ENCODE data around the gene ARHGAP45. TPM values are rescaled to one million over a fixed set of nuclear protein-coding genes. Genes with fewer than 3 reads are reported as not detected.

Gene ARHGAP45
- total RNA-seq, 2 experiments from 2014 or later = 113 to 122 TPM

- no peak for DNase-seq
- peak overlapping the region; percentile 83 for H3K27ac Mint-ChIP-seq
- H3K4me3 Mint-ChIP-seq = peak overlapping the region; percentile 94
- no peaks in the 10 kb centered on the region for H3K9me3 Mint-ChIP-seq
- H3K4me1 Mint-ChIP-seq = peaks cover 32% of the 10 kb centered on the region
- peaks cover 27% of the 10 kb centered on the region for H3K36me3 Mint-ChIP-seq
- H3K27me3 Mint-ChIP-seq = no peaks in the 10 kb centered on the region
Measured at GRCh38 chr19:1093811-1094553, 27.0 kb downstream of the ARHGAP45 start.

- no peak for DNase-seq
- H3K27ac Mint-ChIP-seq = peak overlapping the region; percentile 83
- no peaks in the 10 kb centered on the region for H3K9me3 Mint-ChIP-seq
- peak overlapping the region; percentile 94 for H3K4me3 Mint-ChIP-seq
- no peaks in the 10 kb centered on the region for H3K27me3 Mint-ChIP-seq
- H3K36me3 Mint-ChIP-seq = peaks cover 23% of the 10 kb centered on the region
- peaks cover 34% of the 10 kb centered on the region for H3K4me1 Mint-ChIP-seq
Measured at GRCh38 chr19:1094655-1094977, 27.6 kb downstream of the ARHGAP45 start.

- peak; percentile 97 for DNase-seq
- Mint-ChIP-seq H3K9me3 (peaks cover 2% of the 10 kb centered on the region), H3K36me3 (peaks cover 25% of the 10 kb centered on the region), H3K27me3 (no peaks in the 10 kb centered on the region), H3K4me1 (peaks cover 39% of the 10 kb centered on the region), H3K27ac (peak within 1 kb of the TSS; percentile 83), H3K4me3 (peak within 1 kb of the TSS; percentile 94)
Measured at GRCh38 chr19:1094978-1095701, 28.2 kb downstream of the ARHGAP45 start, which contains the start of gene POLR2E. Gene POLR2E, minus strand, starts transcription at chr19:1095375. Its CDS starts 60 bp downstream, at chr19:1095315.

GRCh38 chr19:1097810-1098176 is 30.8 kb downstream of the ARHGAP45 start:
- Mint-ChIP-seq H3K27ac (peak overlapping the region; percentile 56), H3K36me3 (peaks cover 19% of the 10 kb centered on the region), H3K4me3 (no peak overlapping the region), H3K27me3 (no peaks in the 10 kb centered on the region), H3K4me1 (peaks cover 51% of the 10 kb centered on the region), H3K9me3 (peaks cover 2% of the 10 kb centered on the region)
- no peak for DNase-seq

- Mint-ChIP-seq H3K9me3 (peaks cover 2% of the 10 kb centered on the region), H3K4me1 (peaks cover 55% of the 10 kb centered on the region), H3K36me3 (peaks cover 12% of the 10 kb centered on the region), H3K27me3 (no peaks in the 10 kb centered on the region), H3K27ac (peak overlapping the region; percentile 80), H3K4me3 (no peak overlapping the region)
- no peak for DNase-seq
Measured at GRCh38 chr19:1098177-1099051, 31.4 kb downstream of the ARHGAP45 start.

- H3K27ac Mint-ChIP-seq = peak overlapping the region; percentile 80
- peaks cover 47% of the 10 kb centered on the region for H3K4me1 Mint-ChIP-seq
- peak overlapping the region; percentile 18 for H3K4me3 Mint-ChIP-seq
- H3K36me3 Mint-ChIP-seq = peaks cover 2% of the 10 kb centered on the region
- H3K9me3 Mint-ChIP-seq = peaks cover 2% of the 10 kb centered on the region
- DNase-seq = no peak
- no peaks in the 10 kb centered on the region for H3K27me3 Mint-ChIP-seq
Measured at GRCh38 chr19:1101337-1101698, 34.4 kb downstream of the ARHGAP45 start.

- Mint-ChIP-seq H3K4me1 (peaks cover 45% of the 10 kb centered on the region), H3K9me3 (peaks cover 2% of the 10 kb centered on the region), H3K36me3 (peaks cover 2% of the 10 kb centered on the region), H3K27ac (peak overlapping the region; percentile 80), H3K27me3 (no peaks in the 10 kb centered on the region), H3K4me3 (peak overlapping the region; percentile 67)
- DNase-seq = peak; percentile 75
Measured at GRCh38 chr19:1102407-1103131, 35.6 kb downstream of the ARHGAP45 start.

- H3K9me3 Mint-ChIP-seq = peaks cover 2% of the 10 kb centered on the region
- H3K36me3 Mint-ChIP-seq = peaks cover 2% of the 10 kb centered on the region
- peak overlapping the region; percentile 67 for H3K4me3 Mint-ChIP-seq
- DNase-seq = no peak
- no peaks in the 10 kb centered on the region for H3K27me3 Mint-ChIP-seq
- H3K27ac Mint-ChIP-seq = peak overlapping the region; percentile 80
- H3K4me1 Mint-ChIP-seq = peaks cover 45% of the 10 kb centered on the region
Measured at GRCh38 chr19:1103132-1103707, 36.3 kb downstream of the ARHGAP45 start.

GRCh38 chr19:1103708-1104310 is 36.8 kb downstream of the ARHGAP45 start, which contains the start of gene GPX4:
Gene GPX4, plus strand, starts transcription at chr19:1103994. Its CDS starts 50 bp downstream, at chr19:1104044.
- H3K9me3 Mint-ChIP-seq = peaks cover 2% of the 10 kb centered on the region
- peak within 1 kb of the TSS; percentile 80 for H3K27ac Mint-ChIP-seq
- no peaks in the 10 kb centered on the region for H3K27me3 Mint-ChIP-seq
- peak; percentile 98 for DNase-seq
- peak within 1 kb of the TSS; percentile 76 for H3K4me3 Mint-ChIP-seq
- peaks cover 4% of the 10 kb centered on the region for H3K36me3 Mint-ChIP-seq
- H3K4me1 Mint-ChIP-seq = peaks cover 42% of the 10 kb centered on the region

GRCh38 chr19:1104311-1105007 is 37.5 kb downstream of the ARHGAP45 start:
- peak; percentile 87 for DNase-seq
- peaks cover 4% of the 10 kb centered on the region for H3K36me3 Mint-ChIP-seq
- H3K27ac Mint-ChIP-seq = peak overlapping the region; percentile 54
- peak overlapping the region; percentile 76 for H3K4me3 Mint-ChIP-seq
- H3K4me1 Mint-ChIP-seq = peaks cover 36% of the 10 kb centered on the region
- peaks cover 2% of the 10 kb centered on the region for H3K9me3 Mint-ChIP-seq
- no peaks in the 10 kb centered on the region for H3K27me3 Mint-ChIP-seq

- Mint-ChIP-seq H3K27ac (peak overlapping the region; percentile 54), H3K27me3 (no peaks in the 10 kb centered on the region), H3K4me3 (peak overlapping the region; percentile 76), H3K36me3 (peaks cover 1% of the 10 kb centered on the region), H3K9me3 (no peaks in the 10 kb centered on the region), H3K4me1 (peaks cover 29% of the 10 kb centered on the region)
- no peak for DNase-seq
Measured at GRCh38 chr19:1105008-1105872, 38.3 kb downstream of the ARHGAP45 start.

- Mint-ChIP-seq H3K4me3 (peak overlapping the region; percentile 56), H3K4me1 (peaks cover 25% of the 10 kb centered on the region), H3K27me3 (no peaks in the 10 kb centered on the region), H3K9me3 (no peaks in the 10 kb centered on the region), H3K36me3 (peaks cover 1% of the 10 kb centered on the region), H3K27ac (peak overlapping the region; percentile 48)
- no peak for DNase-seq
Measured at GRCh38 chr19:1105873-1106840, 39.2 kb downstream of the ARHGAP45 start.

Data from activated naive CD8-positive, alpha-beta T cell treated with anti-CD3 and anti-CD28 coated beads for 36 hours (primary cell).